ENCODE data around the gene TAGAP.
"Not testable (repeated sequence)": the region's sequence is repeated elsewhere in the genome, so short reads cannot be mapped to it uniquely, and the experiment has no call there.

DNA sequence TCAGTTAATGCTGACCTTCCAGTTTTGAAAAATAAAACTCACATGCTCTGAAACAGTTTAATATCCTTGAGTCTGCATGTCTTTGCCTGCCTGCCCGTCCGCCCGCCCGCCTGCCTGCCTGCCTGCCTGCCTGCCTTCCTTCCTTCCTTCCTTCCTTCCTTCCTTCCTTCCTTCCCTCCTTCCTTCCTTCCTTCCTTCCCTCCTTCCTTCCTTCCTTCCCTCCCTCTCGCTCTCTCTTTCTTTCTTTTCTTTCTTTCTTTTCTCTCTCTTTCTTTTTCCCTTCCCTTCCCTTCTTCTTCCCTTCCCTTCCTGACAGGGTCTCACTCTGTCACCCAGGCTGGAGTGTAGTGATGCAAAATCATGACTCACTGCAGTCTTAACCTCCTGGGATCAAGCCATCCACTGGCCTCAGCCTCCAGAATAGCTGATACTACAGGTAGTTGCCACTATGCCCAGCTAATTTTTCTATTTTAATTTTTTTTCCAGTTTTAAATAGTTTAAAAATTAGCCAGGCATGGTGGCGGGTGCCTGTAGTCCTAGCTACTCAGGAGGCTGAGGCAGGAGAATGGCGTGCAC, 34.7 kb downstream of the TAGAP start:
- TF ChIP-seq, protein P1, sequence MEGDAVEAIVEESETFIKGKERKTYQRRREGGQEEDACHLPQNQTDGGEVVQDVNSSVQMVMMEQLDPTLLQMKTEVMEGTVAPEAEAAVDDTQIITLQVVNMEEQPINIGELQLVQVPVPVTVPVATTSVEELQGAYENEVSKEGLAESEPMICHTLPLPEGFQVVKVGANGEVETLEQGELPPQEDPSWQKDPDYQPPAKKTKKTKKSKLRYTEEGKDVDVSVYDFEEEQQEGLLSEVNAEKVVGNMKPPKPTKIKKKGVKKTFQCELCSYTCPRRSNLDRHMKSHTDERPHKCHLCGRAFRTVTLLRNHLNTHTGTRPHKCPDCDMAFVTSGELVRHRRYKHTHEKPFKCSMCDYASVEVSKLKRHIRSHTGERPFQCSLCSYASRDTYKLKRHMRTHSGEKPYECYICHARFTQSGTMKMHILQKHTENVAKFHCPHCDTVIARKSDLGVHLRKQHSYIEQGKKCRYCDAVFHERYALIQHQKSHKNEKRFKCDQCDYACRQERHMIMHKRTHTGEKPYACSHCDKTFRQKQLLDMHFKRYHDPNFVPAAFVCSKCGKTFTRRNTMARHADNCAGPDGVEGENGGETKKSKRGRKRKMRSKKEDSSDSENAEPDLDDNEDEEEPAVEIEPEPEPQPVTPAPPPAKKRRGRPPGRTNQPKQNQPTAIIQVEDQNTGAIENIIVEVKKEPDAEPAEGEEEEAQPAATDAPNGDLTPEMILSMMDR (IDR thresholded peaks at IDR 0.05), result not testable (repeated sequence)
- not testable (repeated sequence) for TF ChIP-seq EZH2 (IDR thresholded peaks at IDR 0.05; ENCODE audit: borderline replicate concordance, insufficient read depth, low read depth, low read length, poor library complexity, severe bottlenecking)
